ENCODE data around the gene LSG1. TPM values are rescaled to one million over a fixed set of nuclear protein-coding genes. Genes with fewer than 3 reads are reported as not detected.

Gene LSG1
- total and polyA plus RNA-seq, 2 donors from 2014 or later: 14.8 to 33.3 TPM

DNA sequence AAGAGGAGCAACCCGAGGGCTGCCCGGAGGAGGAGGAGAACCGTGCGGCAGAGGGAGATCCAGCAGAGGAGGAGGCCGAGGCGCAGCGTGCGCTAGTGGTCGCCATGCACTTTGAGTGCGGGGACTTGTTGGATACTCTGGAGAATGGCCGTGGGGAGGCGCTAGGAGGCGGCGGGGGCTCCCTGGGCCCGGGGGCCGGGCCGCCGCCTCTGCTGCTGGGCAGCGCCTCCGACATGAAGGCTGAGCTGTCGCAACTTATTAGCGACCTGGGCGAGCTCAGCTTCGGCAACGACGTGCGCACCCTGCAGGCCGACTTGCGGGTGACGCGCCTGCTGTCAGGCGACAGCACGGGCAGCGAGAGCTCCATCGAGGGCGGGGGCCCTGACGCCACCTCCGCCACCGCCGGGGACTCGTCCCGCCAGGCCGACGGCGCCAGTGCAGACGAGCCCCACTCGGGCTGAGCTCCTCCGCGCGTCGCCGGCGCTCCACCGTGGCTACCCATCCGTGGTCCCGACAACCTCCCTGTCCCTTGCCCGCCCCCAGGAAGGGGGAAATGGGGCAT, 15.7 kb upstream of the LSG1 start:
- Histone ChIP-seq H3K4me3 (ENCODE audit: low read length in 3 of 3) (peak overlapping the region; percentile 34 to 72 (median 64)), H3K9me3 (ENCODE audit: control insufficient read depth in 2 of 3, insufficient read depth in 1 of 3, low read length in 3 of 3) (no peaks in the 10 kb centered on the region), H3K36me3 (ENCODE audit: control insufficient read depth in 2 of 3, insufficient read depth in 3 of 3, low read length in 3 of 3) (no peaks in the 10 kb centered on the region), H3K4me1 (ENCODE audit: control insufficient read depth in 2 of 3, insufficient read depth in 2 of 3, low read depth in 1 of 3, low read length in 3 of 3) (peaks cover 4 to 21% (median 12%) of the 10 kb centered on the region in 3 donors), H3K27ac (ENCODE audit: low read depth in 2 of 2, low read length in 2 of 2) (peak overlapping the region; percentile 57 to 94), H3K9ac (ENCODE audit: low read length in 3 of 3) (no peak overlapping the region), H3K27me3 (ENCODE audit: control insufficient read depth, insufficient read depth, low read length) (no peaks in the 10 kb centered on the region)
- DNase-seq: peak; percentile 70 to 93 (median 81)
- no peak for FAIRE-seq
- intact Hi-C loops (cut with DNase I): loop anchor here (5.0 to 10.0 kb wide), 2 partner anchors 417 to 570 kb away; no protein-coding TSS in a partner anchor
- TF ChIP-seq, protein P1, sequence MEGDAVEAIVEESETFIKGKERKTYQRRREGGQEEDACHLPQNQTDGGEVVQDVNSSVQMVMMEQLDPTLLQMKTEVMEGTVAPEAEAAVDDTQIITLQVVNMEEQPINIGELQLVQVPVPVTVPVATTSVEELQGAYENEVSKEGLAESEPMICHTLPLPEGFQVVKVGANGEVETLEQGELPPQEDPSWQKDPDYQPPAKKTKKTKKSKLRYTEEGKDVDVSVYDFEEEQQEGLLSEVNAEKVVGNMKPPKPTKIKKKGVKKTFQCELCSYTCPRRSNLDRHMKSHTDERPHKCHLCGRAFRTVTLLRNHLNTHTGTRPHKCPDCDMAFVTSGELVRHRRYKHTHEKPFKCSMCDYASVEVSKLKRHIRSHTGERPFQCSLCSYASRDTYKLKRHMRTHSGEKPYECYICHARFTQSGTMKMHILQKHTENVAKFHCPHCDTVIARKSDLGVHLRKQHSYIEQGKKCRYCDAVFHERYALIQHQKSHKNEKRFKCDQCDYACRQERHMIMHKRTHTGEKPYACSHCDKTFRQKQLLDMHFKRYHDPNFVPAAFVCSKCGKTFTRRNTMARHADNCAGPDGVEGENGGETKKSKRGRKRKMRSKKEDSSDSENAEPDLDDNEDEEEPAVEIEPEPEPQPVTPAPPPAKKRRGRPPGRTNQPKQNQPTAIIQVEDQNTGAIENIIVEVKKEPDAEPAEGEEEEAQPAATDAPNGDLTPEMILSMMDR (IDR thresholded peaks at IDR 0.05; ENCODE audit: borderline replicate concordance, extremely low read depth, insufficient read depth): no peak

- FAIRE-seq (no peak), DNase-seq (peak; percentile 32 to 85 (median 68))
- Histone ChIP-seq H3K9ac (ENCODE audit: low read length in 3 of 3) (peak overlapping the region in 1 of 3 donors; percentile 33), H3K9me3 (ENCODE audit: control insufficient read depth in 2 of 3, insufficient read depth in 1 of 3, low read length in 3 of 3) (no peaks in the 10 kb centered on the region), H3K27ac (ENCODE audit: low read depth in 2 of 2, low read length in 2 of 2) (peak overlapping the region; percentile 2 to 25), H3K27me3 (ENCODE audit: control insufficient read depth, insufficient read depth, low read length) (no peaks in the 10 kb centered on the region), H3K4me3 (ENCODE audit: low read length in 3 of 3) (peak overlapping the region; percentile 34 to 72 (median 64)), H3K36me3 (ENCODE audit: control insufficient read depth in 2 of 3, insufficient read depth in 3 of 3, low read length in 3 of 3) (no peaks in the 10 kb centered on the region), H3K4me1 (ENCODE audit: control insufficient read depth in 2 of 3, insufficient read depth in 2 of 3, low read depth in 1 of 3, low read length in 3 of 3) (peaks cover 4 to 24% (median 12%) of the 10 kb centered on the region in 3 donors)
- intact Hi-C loops (cut with DNase I): loop anchor here (5.0 to 10.0 kb wide), 2 partner anchors 418 to 570 kb away; no protein-coding TSS in a partner anchor
- TF ChIP-seq, protein P1 (IDR thresholded peaks at IDR 0.05; ENCODE audit: borderline replicate concordance, extremely low read depth, insufficient read depth): no peak
Observed at GRCh38 chr3:194686816-194687637, 15.0 kb upstream of the LSG1 start.

- TF ChIP-seq, protein P1 (IDR thresholded peaks at IDR 0.05; ENCODE audit: borderline replicate concordance, extremely low read depth, insufficient read depth): no peak
- FAIRE-seq (no peak), DNase-seq (peak in 1 of 5 donors; percentile 23)
- intact Hi-C loops (cut with DNase I): loop anchor here (5.0 to 10.0 kb wide), 2 partner anchors 418 to 571 kb away; no protein-coding TSS in a partner anchor
- Histone ChIP-seq H3K4me3 (ENCODE audit: low read length in 3 of 3) (peak overlapping the region; percentile 32 to 72 (median 64)), H3K4me1 (ENCODE audit: control insufficient read depth in 2 of 3, insufficient read depth in 2 of 3, low read depth in 1 of 3, low read length in 3 of 3) (peaks cover 4 to 24% (median 9%) of the 10 kb centered on the region in 3 donors), H3K9ac (ENCODE audit: low read length in 3 of 3) (peak overlapping the region in 2 of 3 donors; percentile 33), H3K27ac (ENCODE audit: low read depth in 2 of 2, low read length in 2 of 2) (peak overlapping the region in 1 of 2 donors; percentile 66), H3K36me3 (ENCODE audit: control insufficient read depth in 2 of 3, insufficient read depth in 3 of 3, low read length in 3 of 3) (no peaks in the 10 kb centered on the region), H3K27me3 (ENCODE audit: control insufficient read depth, insufficient read depth, low read length) (no peaks in the 10 kb centered on the region), H3K9me3 (ENCODE audit: control insufficient read depth in 2 of 3, insufficient read depth in 1 of 3, low read length in 3 of 3) (no peaks in the 10 kb centered on the region)
Observed at GRCh38 chr3:194686414-194686815, 14.4 kb upstream of the LSG1 start.

All from kidney (tissue), 14 donors.